Measurements from ENCODE around the gene FGFBP2.
"Not testable (repeated sequence)": the region's sequence is repeated elsewhere in the genome, so short reads cannot be mapped to it uniquely, and the experiment has no call there.

FGFBP2 gene

DNA sequence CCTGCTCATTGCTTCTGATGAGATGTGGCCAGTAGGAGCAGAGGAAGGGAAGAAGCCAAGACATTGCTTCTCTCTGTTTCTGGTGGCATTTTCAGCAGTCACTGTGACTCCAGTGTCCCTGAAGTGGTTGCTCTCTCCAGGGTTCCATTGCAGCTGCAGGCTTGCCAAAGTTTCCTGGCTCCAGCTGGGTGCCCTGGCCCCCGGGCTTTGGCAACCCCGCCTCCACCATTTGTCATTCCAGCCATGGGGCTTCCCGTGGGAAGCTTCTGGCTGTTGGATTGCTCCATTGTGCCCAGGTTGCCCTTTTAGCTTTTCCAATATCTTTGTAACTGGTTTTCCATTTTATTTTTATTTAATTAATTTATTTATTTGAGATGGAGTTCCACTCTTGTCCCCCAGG, 37.1 kb downstream of the FGFBP2 start:
- TF ChIP-seq, protein P1, sequence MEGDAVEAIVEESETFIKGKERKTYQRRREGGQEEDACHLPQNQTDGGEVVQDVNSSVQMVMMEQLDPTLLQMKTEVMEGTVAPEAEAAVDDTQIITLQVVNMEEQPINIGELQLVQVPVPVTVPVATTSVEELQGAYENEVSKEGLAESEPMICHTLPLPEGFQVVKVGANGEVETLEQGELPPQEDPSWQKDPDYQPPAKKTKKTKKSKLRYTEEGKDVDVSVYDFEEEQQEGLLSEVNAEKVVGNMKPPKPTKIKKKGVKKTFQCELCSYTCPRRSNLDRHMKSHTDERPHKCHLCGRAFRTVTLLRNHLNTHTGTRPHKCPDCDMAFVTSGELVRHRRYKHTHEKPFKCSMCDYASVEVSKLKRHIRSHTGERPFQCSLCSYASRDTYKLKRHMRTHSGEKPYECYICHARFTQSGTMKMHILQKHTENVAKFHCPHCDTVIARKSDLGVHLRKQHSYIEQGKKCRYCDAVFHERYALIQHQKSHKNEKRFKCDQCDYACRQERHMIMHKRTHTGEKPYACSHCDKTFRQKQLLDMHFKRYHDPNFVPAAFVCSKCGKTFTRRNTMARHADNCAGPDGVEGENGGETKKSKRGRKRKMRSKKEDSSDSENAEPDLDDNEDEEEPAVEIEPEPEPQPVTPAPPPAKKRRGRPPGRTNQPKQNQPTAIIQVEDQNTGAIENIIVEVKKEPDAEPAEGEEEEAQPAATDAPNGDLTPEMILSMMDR (IDR thresholded peaks at IDR 0.05): no peak
- H3K27ac Mint-ChIP-seq: no peak overlapping the region
- no peaks in the 10 kb centered on the region for H3K9me3 Mint-ChIP-seq
- no peaks in the 10 kb centered on the region for H3K4me1 Mint-ChIP-seq
- H3K4me3 Mint-ChIP-seq: no peak overlapping the region
- DNase-seq: no peak
- no peaks in the 10 kb centered on the region for H3K36me3 Mint-ChIP-seq (ENCODE audit: low read depth)
- H3K27me3 Mint-ChIP-seq (ENCODE audit: low read depth, poor library complexity): peaks cover 3% of the 10 kb centered on the region

DNA sequence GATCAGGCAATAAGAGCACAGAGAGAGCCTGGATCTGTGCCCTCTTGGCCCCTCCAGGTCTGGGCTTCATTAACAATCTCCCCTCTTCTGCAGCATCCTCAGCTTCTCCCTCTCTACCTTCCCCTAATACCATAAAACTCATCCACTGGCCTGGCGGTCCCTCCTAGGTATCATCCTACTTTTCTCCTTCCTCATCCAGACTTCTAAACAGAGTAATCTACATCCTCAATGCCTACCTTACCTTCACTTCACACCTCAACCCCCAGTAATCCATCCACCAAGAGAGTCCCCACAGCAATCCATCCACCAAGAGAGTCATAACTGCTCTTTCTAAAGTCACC, 41.4 kb downstream of the FGFBP2 start:
- TF ChIP-seq, protein P1 (IDR thresholded peaks at IDR 0.05): no peak
- Mint-ChIP-seq H3K4me3 (no peak overlapping the region), H3K9me3 (no peaks in the 10 kb centered on the region), H3K4me1 (no peaks in the 10 kb centered on the region), H3K27me3 (ENCODE audit: low read depth, poor library complexity) (peaks cover 13% of the 10 kb centered on the region), H3K36me3 (ENCODE audit: low read depth) (no peaks in the 10 kb centered on the region), H3K27ac (no peak overlapping the region)
- no peak for DNase-seq

DNA sequence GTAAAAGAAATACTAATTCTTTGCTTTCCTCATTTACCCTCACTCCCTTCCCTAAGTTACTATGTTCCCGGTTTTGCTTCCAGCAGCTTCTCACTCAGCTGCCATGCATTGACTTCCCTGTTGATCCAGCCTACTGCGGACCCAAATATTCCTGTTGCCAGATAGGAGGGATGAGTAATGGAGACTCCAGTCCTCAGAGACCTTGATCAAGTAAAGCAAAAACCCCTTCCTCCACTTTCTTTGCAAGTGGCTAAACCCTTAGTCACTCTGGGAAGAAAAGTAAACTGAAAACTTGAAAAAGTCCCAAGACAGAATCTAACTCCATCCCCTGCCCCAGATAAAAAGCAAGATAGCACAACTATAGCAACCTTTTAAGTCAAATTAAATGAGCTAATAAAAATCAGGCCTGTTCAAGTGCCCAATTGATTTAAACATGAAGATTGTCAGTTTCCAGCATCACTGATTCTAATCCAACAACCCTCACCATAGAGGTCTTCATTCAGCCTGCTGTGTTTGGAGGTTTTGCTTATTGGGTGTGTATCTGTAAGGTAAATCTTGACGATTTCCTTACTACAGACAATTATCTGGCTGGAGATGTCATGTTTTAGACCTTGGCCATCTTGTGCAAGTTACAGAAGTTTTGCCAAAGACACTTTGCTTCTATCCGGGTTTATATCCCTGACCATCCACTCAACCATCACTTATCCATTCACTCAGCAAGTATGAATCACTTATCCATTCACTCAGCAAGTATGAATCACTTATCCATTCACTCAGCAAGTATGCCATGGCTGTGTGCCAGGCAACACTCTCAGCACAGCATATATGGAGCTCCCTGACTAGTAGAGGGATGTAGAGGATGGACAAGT, 42.0 kb downstream of the FGFBP2 start:
- Mint-ChIP-seq H3K4me1 (no peaks in the 10 kb centered on the region), H3K27ac (no peak overlapping the region), H3K27me3 (ENCODE audit: low read depth, poor library complexity) (peaks cover 13% of the 10 kb centered on the region), H3K36me3 (ENCODE audit: low read depth) (no peaks in the 10 kb centered on the region), H3K4me3 (no peak overlapping the region), H3K9me3 (peaks cover 5% of the 10 kb centered on the region)
- TF ChIP-seq, protein P1 (IDR thresholded peaks at IDR 0.05): no peak
- DNase-seq: no peak

DNA sequence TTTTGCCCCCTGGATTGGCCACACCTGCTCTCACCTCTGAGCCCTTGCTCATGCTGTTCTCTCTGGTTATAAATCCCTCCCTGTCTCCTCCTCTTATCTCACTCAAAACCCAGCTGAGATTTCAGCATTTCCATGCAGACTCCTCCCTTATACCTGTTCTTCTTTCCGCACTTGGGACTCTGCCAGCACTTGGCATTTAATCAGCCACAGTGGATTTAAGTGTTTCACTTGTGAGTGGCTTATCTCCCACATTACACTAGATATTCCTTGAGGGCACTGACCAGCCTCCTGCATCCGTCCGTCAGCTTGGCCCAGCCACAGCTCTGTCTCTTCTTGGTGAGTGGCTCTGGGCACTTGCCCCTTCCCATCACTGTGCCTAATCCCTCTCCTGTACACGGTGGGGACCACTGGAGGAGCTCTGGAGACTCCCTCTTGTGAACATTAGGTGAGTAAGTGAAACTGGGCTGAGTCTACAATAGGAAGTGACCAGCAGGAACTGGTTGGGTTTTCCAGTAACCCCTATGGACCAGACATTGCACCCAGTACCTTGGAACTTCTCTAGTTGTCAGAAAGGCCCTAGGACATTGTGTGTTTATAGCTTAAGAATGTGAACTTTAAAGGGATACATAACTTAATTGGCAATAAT, 44.4 kb downstream of the FGFBP2 start:
- H3K27ac Mint-ChIP-seq: no peak overlapping the region
- TF ChIP-seq, protein P1 (IDR thresholded peaks at IDR 0.05): no peak
- H3K36me3 Mint-ChIP-seq (ENCODE audit: low read depth): no peaks in the 10 kb centered on the region
- H3K4me1 Mint-ChIP-seq: no peaks in the 10 kb centered on the region
- H3K4me3 Mint-ChIP-seq: no peak overlapping the region
- peaks cover 10% of the 10 kb centered on the region for H3K27me3 Mint-ChIP-seq (ENCODE audit: low read depth, poor library complexity)
- peaks cover 13% of the 10 kb centered on the region for H3K9me3 Mint-ChIP-seq
- no peak for DNase-seq

DNA sequence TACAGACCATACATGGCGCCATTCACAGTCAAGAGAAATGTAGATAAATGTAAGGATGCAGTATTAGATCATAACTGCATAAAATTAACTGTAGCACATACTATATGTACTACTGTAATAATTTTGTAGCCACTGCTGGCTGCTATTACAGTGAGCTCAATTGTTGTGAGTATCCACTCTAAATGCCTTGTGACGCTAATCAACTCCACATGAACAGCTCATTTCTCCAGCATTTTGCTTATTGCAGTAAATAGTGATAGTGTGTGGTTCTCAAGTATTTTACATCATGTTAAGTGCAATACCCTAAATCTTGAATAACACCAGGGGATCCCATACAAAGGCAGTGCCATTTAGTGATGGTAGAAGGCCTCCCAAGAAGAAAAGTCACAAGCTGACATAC, 45.7 kb downstream of the FGFBP2 start:
- no peak overlapping the region for H3K27ac Mint-ChIP-seq
- no peak for DNase-seq
- no peaks in the 10 kb centered on the region for H3K36me3 Mint-ChIP-seq (ENCODE audit: low read depth)
- H3K9me3 Mint-ChIP-seq: peaks cover 13% of the 10 kb centered on the region
- H3K27me3 Mint-ChIP-seq (ENCODE audit: low read depth, poor library complexity): peaks cover 10% of the 10 kb centered on the region
- TF ChIP-seq, protein P1 (IDR thresholded peaks at IDR 0.05): no peak
- no peak overlapping the region for H3K4me3 Mint-ChIP-seq
- H3K4me1 Mint-ChIP-seq: peaks cover under 1% of the 10 kb centered on the region

DNA sequence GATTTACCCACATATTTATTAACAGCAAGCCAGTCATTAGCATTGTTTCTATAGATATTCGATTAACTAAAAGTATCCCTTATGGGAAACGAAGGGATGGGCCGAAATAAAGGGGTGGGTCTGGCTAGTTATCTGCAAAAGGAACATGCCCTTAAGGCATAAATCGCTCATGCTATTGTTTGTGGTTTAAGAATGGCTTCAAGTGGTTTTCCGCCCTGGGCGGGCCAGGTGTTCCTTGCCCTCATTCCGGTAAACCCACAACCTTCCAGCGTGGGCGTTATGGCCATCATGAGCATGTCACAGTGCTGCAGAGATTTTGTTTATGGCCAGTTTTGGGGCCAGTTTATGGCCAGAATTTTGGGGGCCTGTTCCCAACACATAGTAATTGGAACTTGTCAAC, 46.6 kb downstream of the FGFBP2 start:
- not testable (repeated sequence) for H3K4me1 Mint-ChIP-seq; DNase-seq; H3K36me3 Mint-ChIP-seq (ENCODE audit: low read depth); H3K4me3 Mint-ChIP-seq; H3K27ac Mint-ChIP-seq
- Mint-ChIP-seq H3K9me3 (peaks cover 13% of the 10 kb centered on the region), H3K27me3 (ENCODE audit: low read depth, poor library complexity) (peaks cover 10% of the 10 kb centered on the region)

Measured in nephron progenitor cell (in vitro differentiated cells).